H9 (cell line): ENCODE measurements around the gene IDE. TPM values are rescaled to one million over a fixed set of nuclear protein-coding genes. Genes with fewer than 3 reads are reported as not detected.

Source experiments
- DNase-seq: peaks from one replicate; pipeline ENCODE4 v3.0.0-alpha.2; 2017
- H2AFZ ChIP-seq: one replicate; pipeline ENCODE4 v1.6.1; 2013; ENCODE audit warnings: mild to moderate bottlenecking, low read length, control low read depth, moderate library complexity
- H2AK5ac ChIP-seq: 2 replicates; pipeline ENCODE4 v1.6.1; 2013; ENCODE audit warnings: low read length, control low read depth, mixed read lengths; ENCODE audit not compliant: insufficient read length
- H2BK120ac ChIP-seq: one replicate; pipeline ENCODE4 v1.6.1; 2013; ENCODE audit warnings: low read depth, mild to moderate bottlenecking, low read length, control low read depth, inconsistent platforms; ENCODE audit not compliant: poor library complexity, severe bottlenecking
- H2BK12ac ChIP-seq: 2 replicates; pipeline ENCODE4 v1.6.1; 2013; ENCODE audit warnings: low read length, control low read depth, mixed read lengths, low read depth; ENCODE audit not compliant: insufficient read length
- H2BK15ac ChIP-seq: 2 replicates; pipeline ENCODE4 v1.6.1; 2013; ENCODE audit warnings: low read depth, low read length, control low read depth
- H2BK20ac ChIP-seq: one replicate; pipeline ENCODE4 v1.6.1; 2013; ENCODE audit warnings: low read depth, mild to moderate bottlenecking, low read length, control low read depth, inconsistent platforms; ENCODE audit not compliant: poor library complexity, severe bottlenecking
- H2BK5ac ChIP-seq: 2 replicates; pipeline ENCODE4 v1.6.1; 2013; ENCODE audit warnings: low read length, control low read depth, mixed read lengths; ENCODE audit not compliant: insufficient read length
- H3K14ac ChIP-seq: 2 replicates; pipeline ENCODE4 v1.6.1; 2013; ENCODE audit warnings: low read length, control low read depth; ENCODE audit not compliant: insufficient read depth
- H3K18ac ChIP-seq: 2 replicates; pipeline ENCODE4 v1.6.1; 2013; ENCODE audit warnings: low read depth, mild to moderate bottlenecking, mixed read lengths, low read length, control low read depth; ENCODE audit not compliant: insufficient read length
- H3K23ac ChIP-seq: 2 replicates; pipeline ENCODE4 v1.6.1; 2013; ENCODE audit warnings: low read length, control low read depth, mixed read lengths, low read depth; ENCODE audit not compliant: insufficient read length
- H3K23me2 ChIP-seq: 2 replicates; pipeline ENCODE4 v1.6.1; 2013; ENCODE audit warnings: low read depth, mild to moderate bottlenecking, mixed read lengths, low read length, control low read depth; ENCODE audit not compliant: insufficient read length, poor library complexity, severe bottlenecking
- H3K27ac ChIP-seq: 2 replicates; pipeline ENCODE4 v1.5.1; 2013; ENCODE audit warnings: low read length, control low read depth, mixed read lengths, low read depth; ENCODE audit not compliant: insufficient read length
- H3K27me3 ChIP-seq: 2 replicates; pipeline ENCODE4 v1.6.1; 2013; ENCODE audit warnings: low read length, control low read depth, inconsistent platforms; ENCODE audit not compliant: insufficient read depth
- H3K4ac ChIP-seq: 2 replicates; pipeline ENCODE4 v1.6.1; 2013; ENCODE audit warnings: low read depth, mild to moderate bottlenecking, control low read depth, inconsistent platforms, low read length, moderate library complexity
- H3K4me1 ChIP-seq: 2 replicates; pipeline ENCODE4 v1.6.1; 2013; ENCODE audit warnings: low read length, control low read depth, inconsistent platforms; ENCODE audit not compliant: insufficient read depth
- H3K4me2 ChIP-seq: 2 replicates; pipeline ENCODE4 v1.6.1; 2013; ENCODE audit warnings: low read length, control low read depth, mixed read lengths; ENCODE audit not compliant: insufficient read length, insufficient read depth
- H3K56ac ChIP-seq: 2 replicates; pipeline ENCODE4 v1.6.1; 2013; ENCODE audit warnings: low read depth, mild to moderate bottlenecking, mixed read lengths, low read length, control low read depth; ENCODE audit not compliant: insufficient read length
- H3K79me1 ChIP-seq: 2 replicates; pipeline ENCODE4 v1.6.1; 2013; ENCODE audit warnings: low read depth, mild to moderate bottlenecking, moderate library complexity, low read length, control low read depth, inconsistent platforms; ENCODE audit not compliant: insufficient read depth, poor library complexity, severe bottlenecking
- H3K79me2 ChIP-seq: 2 replicates; pipeline ENCODE4 v1.6.1; 2013; ENCODE audit warnings: low read length, control low read depth, inconsistent platforms; ENCODE audit not compliant: insufficient read depth
- H3K9ac ChIP-seq: 2 replicates; pipeline ENCODE4 v1.6.1; 2013; ENCODE audit warnings: low read length, control low read depth, mixed read lengths; ENCODE audit not compliant: insufficient read length; ENCODE audit errors: extremely low read depth
- H3K9me3 ChIP-seq: one replicate; pipeline ENCODE4 v1.6.1; 2013; ENCODE audit warnings: low read depth, low read length, inconsistent platforms; ENCODE audit not compliant: control insufficient read depth
- H3T11ph ChIP-seq: one replicate; pipeline ENCODE4 v1.6.1; 2013; ENCODE audit warnings: mild to moderate bottlenecking, low read length, control low read depth, inconsistent platforms
- H4K20me1 ChIP-seq: one replicate; pipeline ENCODE4 v1.6.1; 2013; ENCODE audit not compliant: control insufficient read depth, insufficient read length, insufficient read depth
- H4K5ac ChIP-seq: 2 replicates; pipeline ENCODE4 v1.6.1; 2013; ENCODE audit warnings: low read depth, mild to moderate bottlenecking, mixed read lengths, low read length, control low read depth; ENCODE audit not compliant: insufficient read length
- H4K8ac ChIP-seq: replicated peaks from 2 replicates; pipeline ENCODE4 v1.6.1; 2013; ENCODE audit warnings: low read length, control low read depth, mixed read lengths, low read depth; ENCODE audit not compliant: insufficient read length
- H4K91ac ChIP-seq: 2 replicates; pipeline ENCODE4 v1.6.1; 2013; ENCODE audit warnings: low read depth, mild to moderate bottlenecking, moderate library complexity, mixed read lengths, low read length, control low read depth; ENCODE audit not compliant: insufficient read length
- H3K27ac Mint-ChIP-seq, 3 experiments: 2 replicates in 2 of 3; 3 replicates in 1 of 3; pipeline ENCODE4 v1.8.0; 2020 to 2021; ENCODE audit warnings: mixed read lengths in 3 of 3, mild to moderate bottlenecking in 1 of 3, moderate library complexity in 1 of 3
- H3K27me3 Mint-ChIP-seq: 2 replicates; pipeline ENCODE4 v1.8.0; 2021; ENCODE audit warnings: low read depth, mild to moderate bottlenecking, moderate library complexity, mixed read lengths
- H3K36me3 Mint-ChIP-seq, 3 experiments: 2 replicates in 2 of 3; 3 replicates in 1 of 3; pipeline ENCODE4 v1.8.0; 2020 to 2021; ENCODE audit warnings: low read depth in 3 of 3, mixed read lengths in 3 of 3; ENCODE audit not compliant: insufficient read depth in 1 of 3
- H3K4me1 Mint-ChIP-seq, 2 experiments: 2 replicates each; pipeline ENCODE4 v1.8.0; 2020; ENCODE audit warnings: mixed read lengths in 2 of 2
- H3K4me3 Mint-ChIP-seq, 2 experiments: 2 replicates in 1 of 2; 3 replicates in 1 of 2; pipeline ENCODE4 v1.8.0; 2020 to 2021; ENCODE audit warnings: mild to moderate bottlenecking in 2 of 2, mixed read lengths in 2 of 2, moderate library complexity in 1 of 2
- H3K9me3 Mint-ChIP-seq, 2 experiments: 2 replicates in 1 of 2; 3 replicates in 1 of 2; pipeline ENCODE4 v1.8.0; 2020; ENCODE audit warnings: mild to moderate bottlenecking in 2 of 2, mixed read lengths in 2 of 2, moderate library complexity in 1 of 2
- CTCF ChIP-seq: fragments of 200-600 bp; sonication (generic); conservative IDR thresholded peaks from 3 replicates; pipeline ENCODE4 v1.8.0; 2021; ENCODE audit warnings: antibody characterized with exemption, mild to moderate bottlenecking
- WGBS: extraction: QIAGEN DNeasy Blood & Tissue Kit; methylation state at CpG from one replicate; pipeline ENCODE4 v1.1.7; 2013; ENCODE audit warnings: missing lambda C conversion rate, low lambda C conversion rate, mixed read lengths; ENCODE audit not compliant: insufficient read length; ENCODE audit errors: extremely low coverage; 5-methylcytosine and 5-hydroxymethylcytosine counted together
- total RNA-seq: library from RNA; stranded (reverse); gene quantifications from 2 replicates; pipeline ENCODE4 v1.2.1, GENCODE V29; 2021

Gene IDE
- total RNA-seq, 1 experiment from 2014 or later = 48.9 TPM

- H3K4ac ChIP-seq = no peak overlapping the region
- no peak overlapping the region for H3K18ac ChIP-seq
- H4K91ac ChIP-seq = no peak overlapping the region
- H4K20me1 ChIP-seq = no peaks in the 10 kb centered on the region
- H4K8ac ChIP-seq = no peak overlapping the region
- Mint-ChIP-seq H3K27me3 (no peaks in the 10 kb centered on the region), H3K36me3 (peaks cover 42 to 55% (median 47%) of the 10 kb centered on the region in 3 experiments), H3K4me1 (no peaks in the 10 kb centered on the region), H3K9me3 (peaks cover under 1 to 2% of the 10 kb centered on the region in 2 experiments; a peak in 2 of 5 replicates), H3K4me3 (no peak overlapping the region), H3K27ac (no peak overlapping the region)
- no peak overlapping the region for H2BK5ac ChIP-seq
- no peak overlapping the region for H3K4me2 ChIP-seq
- H2AK5ac ChIP-seq = no peak overlapping the region
- 0 out of 2 replicates have a peak, but pooled peaks cover 4% of the 10 kb centered on the region for H3K79me2 ChIP-seq
- no peaks in the 10 kb centered on the region for H3K27me3 ChIP-seq
- no peak overlapping the region for H2BK12ac ChIP-seq
- H3K23me2 ChIP-seq = no peaks in the 10 kb centered on the region
- no peak overlapping the region for H3K14ac ChIP-seq
- no peak overlapping the region for H2AFZ ChIP-seq
- H3K79me1 ChIP-seq = peaks cover 7% of the 10 kb centered on the region
- no peak overlapping the region for H3K9ac ChIP-seq
- no peak overlapping the region for H2BK15ac ChIP-seq
- H3T11ph ChIP-seq = no peak overlapping the region
- H3K56ac ChIP-seq = no peak overlapping the region
- no peak overlapping the region for H3K27ac ChIP-seq
- no peak overlapping the region for H3K23ac ChIP-seq
- DNase-seq = no peak
- H3K9me3 ChIP-seq = no peaks in the 10 kb centered on the region
- H2BK120ac ChIP-seq = no peak overlapping the region
- no peak overlapping the region for H4K5ac ChIP-seq
- no CpG with 5 or more reads among the region's 2 CpGs for WGBS
- no peaks in the 10 kb centered on the region for H3K4me1 ChIP-seq
- H2BK20ac ChIP-seq = no peak overlapping the region
- TF ChIP-seq CTCF = no peak
These were observed 19.9 kb downstream of the IDE start for GRCh38 chr10:92553959-92554358.
